Stimulated activated CD4-positive, alpha-beta T cell treated with anti-CD3 and anti-CD28 coated beads, Interleukin-12 subunit alpha, Interleukin-12 subunit beta, amount 100 ng/mL, for 4 hours (primary cell): ENCODE results near the gene NR6A1.

Experiments
- DNase-seq: peaks from one replicate; pipeline ENCODE4 v3.0.0-alpha.2; 2020

NR6A1 gene

GRCh38 chr9:124680714-124681390 lies 90.3 kb downstream of the NR6A1 start:
- DNase-seq: no peak

- no peak for DNase-seq
These were observed 91.1 kb downstream of the NR6A1 start for GRCh38 chr9:124680049-124680448.

GRCh38 chr9:124676159-124676551 lies 95.0 kb downstream of the NR6A1 start:
- DNase-seq: no peak

- no peak for DNase-seq
These were observed 95.6 kb downstream of the NR6A1 start for GRCh38 chr9:124675261-124676158.

GRCh38 chr9:124674651-124675050 lies 96.5 kb downstream of the NR6A1 start:
- no peak for DNase-seq

GRCh38 chr9:124673063-124673462 lies 98.0 kb downstream of the NR6A1 start:
- DNase-seq: no peak

GRCh38 chr9:124671861-124672260 lies 99.2 kb downstream of the NR6A1 start:
- DNase-seq: no peak

GRCh38 chr9:124666642-124667041 lies 104.5 kb downstream of the NR6A1 start:
- no peak for DNase-seq

- no peak for DNase-seq
These were observed 105.6 kb downstream of the NR6A1 start for GRCh38 chr9:124665391-124666058.

- DNase-seq: no peak
These were observed 107.0 kb downstream of the NR6A1 start for GRCh38 chr9:124664143-124664542.

- no peak for DNase-seq
These were observed 107.8 kb downstream of the NR6A1 start for GRCh38 chr9:124663046-124663961.

GRCh38 chr9:124662561-124662960 lies 108.5 kb downstream of the NR6A1 start:
- no peak for DNase-seq

- DNase-seq: no peak
These were observed 109.8 kb downstream of the NR6A1 start for GRCh38 chr9:124661271-124661670.

- no peak for DNase-seq
These were observed 110.7 kb downstream of the NR6A1 start for GRCh38 chr9:124660341-124660801.

- peak; percentile 23 for DNase-seq
These were observed 111.9 kb downstream of the NR6A1 start for GRCh38 chr9:124659099-124659659.

- peak; percentile 9 for DNase-seq
These were observed 112.7 kb downstream of the NR6A1 start for GRCh38 chr9:124658165-124659017.

- DNase-seq: no peak
These were observed 113.6 kb downstream of the NR6A1 start for GRCh38 chr9:124657516-124657915.

- DNase-seq: no peak
These were observed 116.7 kb downstream of the NR6A1 start for GRCh38 chr9:124654431-124654830.

GRCh38 chr9:124652615-124653393 lies 118.3 kb downstream of the NR6A1 start:
- no peak for DNase-seq

- no peak for DNase-seq
These were observed 118.9 kb downstream of the NR6A1 start for GRCh38 chr9:124652203-124652602.
